GM18873 (cell line): Measurements from ENCODE around the gene TTC29.
"Not testable (repeated sequence)": the region's sequence is repeated elsewhere in the genome, so short reads cannot be mapped to it uniquely, and the experiment has no call there.

ENCODE experiments used
- ATAC-seq: cut with Tn5 transposase; IDR thresholded peaks from one replicate; pipeline ENCODE4 v1.9.1; 2021; ENCODE audit warnings: mild to moderate bottlenecking, moderate library complexity, moderate number of reproducible peaks; ENCODE audit not compliant: unreplicated experiment, low FRiP score

TTC29 gene

DNA sequence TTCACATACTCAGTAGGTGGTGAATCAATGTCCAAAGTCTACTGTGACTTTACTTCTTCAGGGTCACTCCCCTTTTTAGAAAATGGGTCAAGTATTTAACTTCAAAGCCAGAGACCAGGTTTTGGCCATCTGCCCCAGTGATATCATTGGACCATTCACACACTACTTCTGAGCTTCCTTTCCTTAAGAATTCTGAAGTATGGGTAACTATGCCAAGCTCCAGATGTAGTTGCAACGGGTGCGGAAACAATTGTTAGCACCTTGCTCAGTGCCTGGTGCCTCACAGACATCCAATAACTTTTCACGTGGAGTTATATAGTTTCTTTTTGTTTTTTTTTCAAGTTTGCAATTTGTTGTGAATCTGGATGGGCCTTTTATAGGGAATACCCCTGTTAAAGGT is 62.6 kb downstream of the TTC29 start:
- no peak for ATAC-seq

DNA sequence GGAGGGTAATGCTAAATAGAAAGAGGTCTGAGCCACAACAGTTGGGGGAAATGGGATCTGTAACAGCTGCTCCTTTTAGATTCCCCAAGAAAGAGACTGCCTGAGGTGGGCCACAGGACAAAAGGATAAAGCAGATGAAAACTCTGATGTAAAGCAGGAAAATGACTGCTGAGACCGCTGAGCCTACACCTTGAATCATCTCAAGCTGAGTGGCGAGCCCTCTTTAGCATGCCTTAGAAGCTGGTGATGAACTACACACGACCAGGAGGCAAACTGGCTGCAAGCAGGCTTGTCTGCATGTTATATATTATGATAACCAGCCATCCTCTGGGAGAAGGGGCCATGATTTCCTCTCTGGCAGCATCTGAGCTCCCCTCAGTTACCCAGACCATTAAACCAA is 88.4 kb downstream of the TTC29 start:
- no peak for ATAC-seq

DNA sequence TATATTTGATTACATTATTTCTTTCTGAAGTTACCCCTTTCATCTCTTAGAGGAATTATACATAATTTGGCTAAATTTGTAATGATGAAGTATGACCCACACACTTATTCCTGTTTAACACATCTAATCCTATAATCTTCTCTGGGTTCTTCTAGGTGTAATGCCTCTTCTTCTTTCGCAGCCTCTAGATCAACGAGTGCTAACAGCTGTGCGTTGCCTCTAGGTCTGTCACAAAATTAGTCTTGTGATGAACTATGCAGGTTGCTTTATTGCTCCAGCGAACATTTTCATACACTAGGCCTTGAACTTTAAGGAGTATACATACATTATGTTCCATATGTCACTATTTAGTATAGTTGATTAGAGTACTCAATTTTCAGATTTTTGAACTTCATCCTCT is 89.9 kb downstream of the TTC29 start:
- no peak for ATAC-seq

DNA sequence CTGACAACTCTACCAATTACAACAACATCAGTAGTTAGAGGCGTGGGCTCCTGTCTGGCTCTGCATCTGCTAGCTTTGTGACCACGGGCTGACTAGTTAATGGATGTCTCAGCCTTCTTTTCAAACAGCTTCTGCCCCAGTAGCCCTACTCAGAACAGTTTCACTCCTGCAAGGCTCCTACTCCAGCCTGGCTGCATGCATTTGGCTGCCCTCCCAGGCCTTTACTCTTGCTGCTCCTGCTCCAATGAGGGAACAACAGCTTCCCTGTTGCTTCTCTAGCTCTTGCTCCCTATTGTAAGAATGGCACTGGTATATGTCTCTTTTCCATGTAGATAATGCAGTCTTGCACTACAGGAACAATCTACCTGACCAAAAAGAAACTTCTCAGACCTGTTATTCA is 93.3 kb downstream of the TTC29 start:
- ATAC-seq, result no peak

DNA sequence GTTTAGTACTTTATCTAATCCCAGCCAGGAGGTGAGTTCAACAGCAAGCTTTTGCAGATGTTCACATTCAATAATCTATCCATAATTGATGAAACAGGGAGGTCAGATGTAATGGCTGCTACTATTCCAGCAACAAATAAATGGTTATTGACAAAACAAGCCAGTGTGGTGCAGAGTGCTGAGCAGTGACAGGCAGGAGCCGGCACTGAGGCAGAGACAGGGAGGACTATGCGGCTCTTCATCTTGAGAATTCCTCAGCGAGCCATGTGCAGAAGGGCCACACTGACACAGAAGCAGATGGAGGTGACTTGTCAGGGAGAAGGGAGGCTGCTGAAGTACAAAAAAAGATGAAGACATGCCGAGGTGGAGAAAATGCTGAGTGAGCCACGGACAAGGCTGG is 98.3 kb downstream of the TTC29 start:
- no peak for ATAC-seq

DNA sequence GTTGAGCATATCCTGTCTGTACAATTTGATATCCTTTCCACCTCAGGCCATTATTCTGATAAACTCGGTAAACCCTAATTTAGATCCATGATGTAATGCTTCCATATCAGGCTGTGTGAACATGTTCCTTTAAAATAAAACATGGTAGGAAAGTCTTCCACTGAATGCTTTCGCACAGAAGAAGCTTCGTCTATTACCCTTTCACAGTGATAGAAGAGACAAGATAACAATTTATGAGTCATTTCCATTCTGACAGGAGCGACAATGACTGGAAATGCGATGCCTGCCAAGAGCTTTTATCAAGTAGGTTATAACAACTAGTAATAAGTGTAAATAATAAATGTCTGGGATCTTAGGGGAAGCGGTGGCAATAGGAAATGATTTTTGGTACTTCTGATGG is 98.8 kb downstream of the TTC29 start:
- ATAC-seq, result no peak

DNA sequence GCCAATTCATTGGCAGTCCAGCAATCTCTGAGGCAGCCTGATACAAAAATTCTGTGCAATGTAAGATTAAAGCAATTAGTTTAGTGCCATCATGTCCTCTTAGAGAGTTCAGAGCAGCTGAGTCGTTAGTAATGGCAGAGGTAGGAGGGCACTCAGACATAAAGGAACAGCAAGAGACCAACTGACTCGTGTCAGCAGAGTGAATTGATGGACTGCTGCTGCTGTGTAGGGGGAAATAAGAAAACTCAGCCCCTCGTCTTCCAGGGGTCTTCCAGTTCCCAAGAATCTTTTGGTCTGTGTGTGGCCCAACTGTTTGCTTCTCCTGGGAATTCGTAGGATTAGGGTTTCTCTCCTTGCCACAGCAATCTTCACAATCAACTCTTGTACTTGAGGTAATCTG is 100.9 kb downstream of the TTC29 start:
- no peak for ATAC-seq

DNA sequence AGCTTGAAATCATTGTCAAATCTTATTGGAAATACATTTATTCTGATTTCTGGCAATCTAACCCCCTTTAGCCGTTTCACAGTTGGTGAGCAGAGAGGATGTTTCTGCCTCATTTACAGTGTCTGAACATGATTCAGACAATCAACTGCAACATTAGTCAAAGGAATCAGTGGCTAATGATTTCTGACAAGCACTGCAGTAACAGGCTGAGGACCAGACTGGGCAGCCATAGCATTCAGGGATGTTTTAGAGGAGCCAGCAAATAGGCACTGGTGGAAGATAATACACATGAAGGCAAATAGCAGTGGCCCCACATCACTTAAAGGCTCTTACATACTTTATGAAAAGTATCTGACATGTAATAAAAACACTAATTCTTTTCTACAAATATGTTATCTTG is 102.8 kb downstream of the TTC29 start:
- no peak for ATAC-seq

DNA sequence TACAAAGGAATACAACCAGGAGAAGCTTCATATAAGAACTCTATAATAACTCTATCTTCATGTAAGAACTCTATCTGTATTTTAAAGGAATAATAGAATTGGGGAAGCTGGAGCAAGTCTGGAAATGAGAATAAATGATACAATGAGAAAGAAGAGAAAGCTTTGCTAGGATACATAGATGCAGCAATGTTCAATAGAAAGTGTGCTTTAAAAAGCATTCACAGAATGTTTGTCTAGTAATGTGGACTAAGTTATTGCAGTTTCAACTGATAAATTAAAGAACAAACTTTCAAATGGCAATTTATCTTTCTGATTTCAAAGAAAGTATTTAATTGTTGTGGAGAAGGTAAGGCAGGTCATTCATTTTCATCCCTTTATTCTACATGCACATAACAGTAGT is 104.9 kb downstream of the TTC29 start:
- no peak for ATAC-seq

DNA sequence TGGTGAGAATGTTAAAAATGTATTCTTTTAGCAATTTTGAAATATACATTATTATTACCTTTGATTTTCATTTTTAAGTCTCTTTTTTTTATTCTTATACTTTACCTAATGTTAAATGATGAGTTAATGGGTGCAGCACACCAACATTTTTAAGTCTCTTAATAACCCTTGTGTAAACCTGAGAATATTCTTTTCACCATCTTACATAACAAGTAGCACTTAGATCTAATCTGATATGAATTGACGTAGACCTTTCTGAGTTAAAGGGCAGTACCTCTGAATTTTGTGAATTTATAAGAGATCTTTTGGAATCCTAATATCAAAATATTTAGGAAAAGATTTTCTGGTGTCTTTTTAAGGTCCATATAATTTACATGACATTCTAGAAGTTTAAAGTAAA is 110.6 kb downstream of the TTC29 start:
- ATAC-seq, result no peak

DNA sequence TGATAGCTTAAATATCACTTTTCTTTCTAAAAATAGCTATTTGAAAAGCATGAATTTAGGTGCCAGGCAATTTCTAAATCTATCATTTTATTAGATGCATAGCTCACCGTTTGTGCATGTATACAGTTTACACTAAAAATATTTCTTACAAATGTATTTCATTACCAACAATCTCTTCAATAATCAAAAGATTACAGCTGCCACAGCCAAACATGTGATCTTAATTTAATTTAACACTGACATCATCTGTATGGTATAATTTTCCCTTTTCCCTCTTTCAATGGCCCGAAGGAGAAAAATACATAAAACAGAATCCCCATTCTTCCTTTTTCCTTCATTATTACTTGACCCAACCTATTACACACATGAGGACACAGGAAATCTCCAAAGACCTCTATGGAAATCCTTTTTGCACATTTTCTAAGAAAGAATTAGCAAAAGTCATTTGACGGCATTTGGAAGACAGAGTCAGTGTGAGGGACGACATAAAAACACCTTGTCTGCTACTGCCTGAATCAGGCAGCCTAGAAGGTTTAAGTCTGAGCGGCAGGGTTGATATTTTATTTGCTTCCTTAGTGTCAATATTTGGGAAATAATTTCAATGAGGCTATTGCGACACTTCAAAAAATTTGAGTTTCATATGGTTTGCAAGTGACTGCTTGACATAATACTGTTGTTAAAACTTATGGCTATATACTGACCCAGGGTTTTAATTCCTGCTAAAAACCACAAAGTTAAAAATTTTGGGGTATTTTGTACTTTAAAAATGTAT is 111.2 kb downstream of the TTC29 start:
- no peak for ATAC-seq

DNA sequence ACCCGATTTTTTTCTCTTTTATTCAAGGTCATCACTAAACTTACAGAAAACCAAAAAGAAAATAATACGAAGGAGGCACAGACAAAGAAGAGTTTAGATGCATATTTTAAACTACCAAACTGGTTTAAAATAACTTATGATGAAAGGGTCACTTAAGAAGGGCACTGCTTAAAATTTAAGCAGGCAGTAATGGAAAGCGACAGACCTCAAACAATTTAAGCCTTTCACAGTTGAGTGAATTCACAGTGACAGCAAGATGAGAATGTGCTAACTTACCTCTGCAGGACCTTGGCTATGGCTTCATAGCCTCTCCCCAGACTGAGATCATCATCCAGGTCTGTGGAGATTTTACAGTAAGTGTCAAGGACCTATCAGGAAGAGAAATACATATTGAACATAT is 112.1 kb downstream of the TTC29 start:
- no peak for ATAC-seq

DNA sequence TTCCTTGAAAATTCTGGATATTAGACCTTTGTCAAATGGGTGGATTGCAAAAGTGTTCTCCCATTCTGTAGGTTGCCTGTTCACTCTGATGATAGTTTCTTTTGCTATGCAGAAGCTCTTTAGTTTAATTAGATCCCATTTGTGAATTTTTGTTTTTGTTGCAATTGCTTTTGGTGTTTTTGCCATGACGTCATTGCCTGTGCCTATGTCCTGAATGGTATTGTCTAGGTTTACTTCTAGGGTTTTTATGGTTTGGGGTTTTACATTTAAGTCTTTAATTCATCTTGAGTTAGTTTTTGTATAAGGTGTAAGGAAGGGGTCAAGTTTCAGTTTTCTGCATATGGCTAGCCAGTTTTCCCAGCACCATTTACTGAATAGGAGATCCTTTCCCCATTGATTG is 122.7 kb downstream of the TTC29 start:
- not testable (repeated sequence) for ATAC-seq

DNA sequence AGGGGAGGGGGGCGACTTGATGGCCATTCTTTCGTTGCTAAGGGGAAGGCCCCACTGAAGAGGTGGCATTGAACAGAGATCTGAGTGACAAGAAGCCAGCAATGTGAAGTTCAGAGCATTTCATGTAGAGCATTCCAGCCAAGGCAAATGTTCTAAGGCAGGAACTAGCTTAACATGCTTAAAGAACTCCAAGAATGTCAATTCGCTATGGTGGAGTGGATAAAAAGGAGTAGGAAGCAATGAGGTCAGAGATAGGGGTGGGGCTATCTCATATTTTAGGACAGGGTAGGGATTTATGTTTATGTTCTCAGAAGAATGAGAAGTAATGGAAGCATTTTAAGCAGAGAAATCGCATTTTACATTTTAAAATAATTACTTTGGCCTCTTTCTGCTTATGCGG is 130.9 kb downstream of the TTC29 start:
- no peak for ATAC-seq

DNA sequence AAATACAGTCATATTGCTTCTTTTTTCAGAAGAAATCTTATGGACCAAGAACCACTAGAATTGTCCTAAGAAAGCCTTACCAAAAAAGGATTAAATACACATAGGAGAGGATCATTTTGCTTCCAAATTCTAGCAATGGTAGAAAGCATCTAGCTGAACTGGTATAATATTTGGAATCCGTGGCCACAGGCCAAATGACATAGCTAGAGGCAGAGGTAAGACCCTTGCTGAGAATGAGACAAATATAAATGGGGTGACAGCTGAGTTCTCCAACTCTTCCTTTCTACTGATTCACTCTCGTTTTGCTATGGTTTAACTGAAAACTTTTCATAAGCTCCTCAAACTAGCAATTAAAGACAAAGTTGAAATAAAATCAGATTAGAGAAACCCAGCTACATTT is 150.0 kb downstream of the TTC29 start:
- no peak for ATAC-seq

DNA sequence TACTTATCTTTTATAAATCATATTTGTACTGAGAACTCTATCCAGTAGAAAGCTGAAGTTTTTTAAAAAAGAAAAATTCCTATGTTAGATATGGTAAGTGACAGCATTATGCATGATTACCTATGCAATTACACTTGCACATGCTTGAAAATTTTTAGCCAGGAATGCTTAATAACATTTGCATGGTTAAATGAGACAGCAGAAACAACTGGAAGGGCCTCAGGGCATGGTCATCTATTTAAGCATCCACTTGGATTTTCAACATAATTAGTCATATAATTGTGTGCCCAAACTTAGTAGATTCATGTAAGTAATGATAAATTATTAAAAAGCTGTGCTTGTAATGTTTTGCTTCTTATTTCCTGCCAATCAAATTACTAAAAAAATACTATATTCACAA is 151.9 kb downstream of the TTC29 start:
- no peak for ATAC-seq

DNA sequence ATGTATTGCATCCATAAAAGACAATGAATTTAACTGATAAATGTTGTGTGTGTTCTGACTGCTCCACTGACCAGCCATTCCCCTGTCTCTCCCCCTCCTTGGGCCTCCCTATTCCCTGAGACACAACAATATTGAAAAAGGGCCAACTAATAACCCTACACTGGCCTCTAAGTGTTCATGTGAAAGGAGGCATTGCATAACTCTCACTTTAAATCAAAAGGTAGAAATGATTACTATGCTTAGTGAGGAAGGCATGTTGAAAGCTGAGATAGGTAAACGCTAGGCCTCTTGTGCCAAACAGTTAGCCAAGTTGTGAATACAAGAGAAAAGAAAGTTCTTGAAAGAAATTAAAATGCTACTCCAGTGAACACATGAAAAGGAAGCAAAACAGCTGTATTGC is 154.2 kb downstream of the TTC29 start:
- ATAC-seq, result no peak

DNA sequence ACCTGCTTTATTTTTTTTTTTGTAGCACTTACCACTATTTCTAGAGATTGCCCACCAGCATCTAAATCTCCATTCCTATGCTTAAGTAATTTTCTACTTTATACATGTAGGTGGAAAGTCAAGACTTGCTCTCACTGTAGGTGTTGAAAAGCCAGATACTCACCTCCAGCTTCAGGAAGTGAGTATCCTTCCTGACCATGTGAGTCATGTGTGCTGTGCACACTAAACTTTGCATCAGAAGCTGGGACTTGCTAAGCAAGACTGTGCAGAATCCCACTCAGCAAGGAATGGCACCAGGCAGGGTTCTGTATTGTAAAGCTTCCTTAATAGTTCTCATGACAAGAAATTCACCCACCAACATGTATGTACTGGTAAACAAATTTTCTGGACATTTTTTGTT is 155.1 kb downstream of the TTC29 start:
- no peak for ATAC-seq

DNA sequence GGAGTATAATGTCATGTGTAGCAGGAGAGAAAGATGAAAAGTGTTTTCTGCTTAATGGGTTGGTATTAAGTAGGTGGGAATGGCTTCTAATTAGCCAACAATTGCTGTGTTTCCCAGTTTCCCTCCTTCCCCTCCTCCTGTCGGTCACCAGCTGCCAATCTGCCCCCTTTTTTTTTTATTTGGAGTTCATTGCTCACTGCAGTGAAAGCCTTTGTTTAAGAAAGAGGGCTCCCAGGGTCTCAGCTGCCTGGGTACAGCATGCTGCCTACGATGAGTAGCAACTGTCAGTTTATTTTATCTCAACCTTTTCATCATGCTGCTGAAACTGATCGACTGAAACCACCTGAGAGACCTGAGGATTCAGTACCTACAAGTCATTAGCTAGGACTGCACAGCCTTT is 157.9 kb downstream of the TTC29 start:
- no peak for ATAC-seq

DNA sequence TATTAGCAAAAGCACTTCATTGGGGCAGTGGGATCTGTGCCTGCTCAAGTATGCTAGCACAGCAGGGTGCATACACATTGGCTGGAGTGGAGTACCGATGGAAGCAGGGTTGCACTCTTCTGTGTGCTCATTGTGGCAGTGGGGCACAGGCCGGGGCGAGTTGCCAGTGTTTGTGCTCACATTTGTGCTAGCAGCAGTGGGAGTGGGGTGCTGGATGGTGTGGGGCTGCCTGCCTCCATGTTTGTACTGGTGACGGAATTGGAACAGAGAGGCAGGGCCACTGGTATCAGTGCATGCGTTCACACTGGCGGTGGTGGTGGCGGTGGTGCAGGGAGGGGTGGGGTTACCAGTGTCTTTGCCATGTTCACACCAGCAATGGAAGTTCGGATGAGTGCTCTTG is 169.0 kb downstream of the TTC29 start:
- ATAC-seq, result no peak

DNA sequence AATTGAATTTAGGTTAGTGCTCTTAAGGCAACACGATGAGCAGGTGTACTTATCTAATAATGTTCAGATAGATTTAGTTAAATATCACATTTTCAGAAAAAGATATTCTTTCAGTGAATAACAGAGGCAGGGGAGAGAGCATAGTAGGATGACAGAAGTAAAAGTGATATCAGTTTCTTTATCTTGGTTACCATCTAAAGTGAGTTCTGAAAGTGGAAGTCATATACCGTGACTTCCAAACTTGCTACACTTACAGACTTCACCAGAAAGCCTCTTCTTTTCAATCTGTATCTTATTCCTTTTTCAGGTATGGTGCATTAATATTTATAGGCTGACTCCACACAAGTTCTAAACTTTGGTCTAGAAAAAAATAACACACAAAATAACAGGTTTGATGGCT is 182.1 kb downstream of the TTC29 start:
- ATAC-seq, result no peak

DNA sequence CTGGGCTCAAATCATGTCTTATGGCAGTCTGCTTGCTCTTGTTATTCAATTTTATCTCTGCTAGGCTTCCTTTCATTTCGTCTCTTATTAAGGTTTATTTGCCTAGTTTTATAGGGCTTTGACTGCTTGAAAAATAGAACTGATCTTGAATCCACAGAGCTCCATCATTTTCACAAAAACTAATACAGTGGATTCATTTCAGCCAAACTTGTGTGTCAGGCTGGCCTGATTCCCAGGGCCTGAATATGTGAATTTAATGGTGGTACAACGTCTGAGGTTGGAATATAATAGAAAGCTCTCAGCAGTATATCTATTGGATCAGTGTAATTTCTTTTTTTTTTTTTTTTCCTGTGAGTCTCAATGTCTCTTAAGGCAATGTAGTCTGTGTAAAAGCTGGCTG is 183.6 kb downstream of the TTC29 start:
- ATAC-seq, result no peak

DNA sequence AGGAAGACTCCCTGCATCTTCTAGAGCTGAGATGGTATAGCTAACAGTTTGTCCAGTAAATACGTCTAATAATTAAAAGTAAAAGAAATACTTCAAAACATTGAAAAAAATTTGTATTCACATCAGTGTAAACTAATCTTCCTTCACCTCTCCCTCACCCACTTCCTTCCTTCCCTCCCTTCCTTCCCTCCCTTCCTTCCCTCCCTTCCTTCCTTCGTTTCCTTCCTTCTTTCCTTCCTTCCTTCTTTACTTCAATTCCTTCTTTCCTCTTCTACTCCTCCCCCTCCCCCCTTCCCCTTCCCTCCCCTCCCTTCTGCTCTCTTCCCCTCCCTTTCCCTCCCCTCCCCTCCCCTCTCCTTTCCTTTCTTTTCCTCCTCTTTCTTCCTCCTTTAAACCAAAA is 203.2 kb downstream of the TTC29 start:
- no peak for ATAC-seq
